ENCODE data around the gene CCDC27. TPM values are rescaled to one million over a fixed set of nuclear protein-coding genes. Genes with fewer than 3 reads are reported as not detected.
A peak's percentile ranks its signal among the peaks of the same experiment; 100 is the strongest.

The CCDC27 gene
- total and polyA plus RNA-seq, 2 of the 13 experiments (the other 11 are each of a cell fraction or from before 2014, with no cell fraction given) = not detected

- TF ChIP-seq RBM22 (optimal IDR thresholded peaks at IDR 0.05; ENCODE audit: low read length) = no peak
- TF ChIP-seq EZH2 (conservative IDR thresholded peaks at IDR 0.05; ENCODE audit: low read depth, low read length) = no peak
- TF ChIP-seq MED8 (CRISPR knock-in tag; IDR thresholded peaks at IDR 0.05; ENCODE audit: insufficient replicate concordance) = peak; percentile 51
- TF ChIP-seq NR1H2 (CRISPR knock-in tag; IDR thresholded peaks at IDR 0.05; ENCODE audit: borderline replicate concordance, low read depth) = no peak; the same call in 1 of the 2 replicates
- TF ChIP-seq TBX3 (IDR thresholded peaks at IDR 0.05; ENCODE audit: borderline replicate concordance) = no peak
- TF ChIP-seq PHF20 (CRISPR knock-in tag; IDR thresholded peaks at IDR 0.05) = peak; percentile 97
- no peak for TF ChIP-seq ZNF646 (CRISPR knock-in tag; IDR thresholded peaks at IDR 0.05)
- no peak for TF ChIP-seq ZNF597 (CRISPR knock-in tag; IDR thresholded peaks at IDR 0.05)
- TF ChIP-seq ZNF746 (CRISPR knock-in tag; IDR thresholded peaks at IDR 0.05) = no peak; the same call in 1 of the 2 replicates
- TF ChIP-seq LCORL (IDR thresholded peaks at IDR 0.05) = no peak
- TF ChIP-seq LCORL (CRISPR knock-in tag; IDR thresholded peaks at IDR 0.05) = peak; percentile 49; the same call in 1 of the 2 replicates
- TF ChIP-seq HOXA5 (CRISPR knock-in tag; IDR thresholded peaks at IDR 0.05) = peak; percentile 65; the same call in 1 of the 2 replicates
- TF ChIP-seq HNF4G (IDR thresholded peaks at IDR 0.05; ENCODE audit: borderline replicate concordance, low read depth, low read length) = 0 out of 2 replicates have a peak, but pooled peaks have one; percentile 7
- TF ChIP-seq HNF4G (CRISPR knock-in tag; IDR thresholded peaks at IDR 0.05; ENCODE audit: borderline replicate concordance, low read depth) = no peak; the same call in 1 of the 2 replicates
- no peak; the same call in 1 of the 2 replicates for TF ChIP-seq SATB2 (CRISPR knock-in tag; IDR thresholded peaks at IDR 0.05)
- TF ChIP-seq ZNF558 (CRISPR knock-in tag; IDR thresholded peaks at IDR 0.05; ENCODE audit: borderline replicate concordance) = no peak; the same call in 1 of the 2 replicates
- 0 out of 2 replicates have a peak, but pooled peaks have one; percentile 56 for TF ChIP-seq MYPOP (CRISPR knock-in tag; IDR thresholded peaks at IDR 0.05)
- no peak for TF ChIP-seq ZNF207 (IDR thresholded peaks at IDR 0.05; ENCODE audit: borderline replicate concordance)
- TF ChIP-seq TRAFD1 (CRISPR knock-in tag; IDR thresholded peaks at IDR 0.05; ENCODE audit: borderline replicate concordance) = no peak
Observed at GRCh38 chr1:3796215-3797061, 44.2 kb downstream of the CCDC27 start, which contains the start of gene LRRC47 (continued).
